ENCODE results near the gene SH2D4B.

DNA sequence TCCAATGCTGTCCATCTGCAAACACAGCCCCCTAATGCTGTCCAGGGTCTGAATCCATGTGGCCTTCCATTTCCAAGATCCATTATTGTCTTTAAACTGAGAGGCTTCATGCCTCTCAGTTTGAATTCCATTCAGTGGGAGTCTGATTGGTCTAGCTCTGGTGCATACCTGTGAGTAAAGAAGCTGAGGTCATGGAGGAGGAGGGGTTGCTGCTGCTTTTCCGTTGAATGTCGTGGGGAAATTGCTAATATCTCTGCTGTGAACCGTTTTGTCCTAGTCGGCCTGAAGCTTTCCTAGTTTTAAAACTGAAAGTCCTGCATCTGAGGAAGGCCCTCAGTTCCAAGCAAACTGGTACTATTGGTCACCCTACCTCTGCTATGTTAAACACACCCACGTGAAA, 17.7 kb downstream of the SH2D4B start:
- TF ChIP-seq, protein P1, sequence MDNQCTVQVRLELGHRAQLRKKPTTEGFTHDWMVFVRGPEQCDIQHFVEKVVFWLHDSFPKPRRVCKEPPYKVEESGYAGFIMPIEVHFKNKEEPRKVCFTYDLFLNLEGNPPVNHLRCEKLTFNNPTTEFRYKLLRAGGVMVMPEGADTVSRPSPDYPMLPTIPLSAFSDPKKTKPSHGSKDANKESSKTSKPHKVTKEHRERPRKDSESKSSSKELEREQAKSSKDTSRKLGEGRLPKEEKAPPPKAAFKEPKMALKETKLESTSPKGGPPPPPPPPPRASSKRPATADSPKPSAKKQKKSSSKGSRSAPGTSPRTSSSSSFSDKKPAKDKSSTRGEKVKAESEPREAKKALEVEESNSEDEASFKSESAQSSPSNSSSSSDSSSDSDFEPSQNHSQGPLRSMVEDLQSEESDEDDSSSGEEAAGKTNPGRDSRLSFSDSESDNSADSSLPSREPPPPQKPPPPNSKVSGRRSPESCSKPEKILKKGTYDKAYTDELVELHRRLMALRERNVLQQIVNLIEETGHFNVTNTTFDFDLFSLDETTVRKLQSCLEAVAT (IDR thresholded peaks at IDR 0.05) = no peak
- TF ChIP-seq MTA3 (IDR thresholded peaks at IDR 0.05; ENCODE audit: borderline replicate concordance, low read length) (no peak), YY1 (IDR thresholded peaks at IDR 0.05; ENCODE audit: low read depth, low read length) (no peak), ZBED1 (IDR thresholded peaks at IDR 0.05; ENCODE audit: borderline replicate concordance) (no peak), NFXL1 (IDR thresholded peaks at IDR 0.05; ENCODE audit: borderline replicate concordance) (no peak)
- TF ChIP-seq, protein P2, sequence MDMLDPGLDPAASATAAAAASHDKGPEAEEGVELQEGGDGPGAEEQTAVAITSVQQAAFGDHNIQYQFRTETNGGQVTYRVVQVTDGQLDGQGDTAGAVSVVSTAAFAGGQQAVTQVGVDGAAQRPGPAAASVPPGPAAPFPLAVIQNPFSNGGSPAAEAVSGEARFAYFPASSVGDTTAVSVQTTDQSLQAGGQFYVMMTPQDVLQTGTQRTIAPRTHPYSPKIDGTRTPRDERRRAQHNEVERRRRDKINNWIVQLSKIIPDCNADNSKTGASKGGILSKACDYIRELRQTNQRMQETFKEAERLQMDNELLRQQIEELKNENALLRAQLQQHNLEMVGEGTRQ (IDR thresholded peaks at IDR 0.05; ENCODE audit: borderline replicate concordance, low read depth, low read length) = no peak
